ACC112 (cell line): Measurements from ENCODE around the gene IPCEF1.
"Not testable (repeated sequence)": the region's sequence is repeated elsewhere in the genome, so short reads cannot be mapped to it uniquely, and the experiment has no call there.

Experiments used
- H2AFZ ChIP-seq: fragments of 200-600 bp; sonication (generic); one replicate; pipeline ENCODE4 v1.6.0; 2017; ENCODE audit warnings: antibody characterized with exemption, low read length; ENCODE audit not compliant: unreplicated experiment
- H3K27ac ChIP-seq: fragments of 200-600 bp; sonication (generic); 2 replicates; pipeline ENCODE4 v1.5.1; 2014; ENCODE audit warnings: low read depth, mild to moderate bottlenecking, antibody characterized with exemption, low read length, moderate library complexity
- H3K27me3 ChIP-seq: fragments of 200-600 bp; sonication (generic); 2 replicates; pipeline ENCODE4 v1.6.1; 2014; ENCODE audit warnings: mild to moderate bottlenecking, antibody characterized with exemption, low read length, moderate library complexity, mixed read lengths; ENCODE audit not compliant: insufficient read depth
- H3K36me3 ChIP-seq: fragments of 200-600 bp; sonication (generic); 2 replicates; pipeline ENCODE4 v1.6.1; 2016; ENCODE audit warnings: mild to moderate bottlenecking, antibody characterized with exemption, low read length, moderate library complexity, mixed read lengths; ENCODE audit not compliant: insufficient read depth
- H3K4me1 ChIP-seq: fragments of 200-600 bp; sonication (generic); one replicate; pipeline ENCODE4 v1.6.1; 2016; ENCODE audit warnings: low read length, mixed read lengths; ENCODE audit not compliant: insufficient read depth, unreplicated experiment, control insufficient read depth
- H3K4me3 ChIP-seq: fragments of 200-600 bp; sonication (generic); 2 replicates; pipeline ENCODE4 v1.5.1; 2014; ENCODE audit warnings: mild to moderate bottlenecking, low read depth, low read length
- H3K79me2 ChIP-seq: fragments of 200-600 bp; sonication (generic); one replicate; pipeline ENCODE4 v1.6.0; 2016; ENCODE audit warnings: low read length; ENCODE audit not compliant: control insufficient read depth, unreplicated experiment, insufficient read depth

The IPCEF1 gene

GRCh38 chr6:154197196-154197860 is 159.3 kb downstream of the IPCEF1 start:
- Histone ChIP-seq H3K27ac (no peak overlapping the region), H3K27me3 (no peaks in the 10 kb centered on the region), H3K4me1 (peaks cover 7% of the 10 kb centered on the region)

DNA sequence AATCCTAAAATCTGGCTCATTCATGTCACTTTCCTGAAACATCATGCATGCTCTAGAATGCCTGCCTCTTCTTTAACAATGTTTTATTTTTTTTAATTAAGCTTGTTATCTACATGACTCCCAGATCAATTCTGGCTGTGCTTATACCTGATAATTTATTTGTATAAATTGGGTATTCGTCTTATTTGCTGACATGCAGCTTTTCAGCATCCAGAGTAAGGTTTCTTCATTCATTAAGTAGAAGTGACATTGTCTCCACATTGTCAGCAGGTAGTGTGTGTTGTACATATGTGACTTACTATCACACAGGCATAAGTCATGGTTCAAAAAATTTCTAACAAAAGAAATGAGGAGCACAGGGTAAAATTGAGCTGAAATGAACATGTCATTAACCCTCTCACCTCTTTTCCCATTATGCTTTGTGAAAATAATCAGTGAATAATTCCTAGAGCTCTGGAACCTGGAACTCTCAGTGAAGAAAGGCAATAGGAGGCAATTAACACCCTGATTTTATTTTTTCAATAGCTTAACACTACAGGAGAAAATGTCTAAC is 160.2 kb downstream of the IPCEF1 start:
- Histone ChIP-seq H3K79me2 (no peaks in the 10 kb centered on the region), H3K4me1 (peaks cover 7% of the 10 kb centered on the region), H2AFZ (no peak overlapping the region), H3K36me3 (no peaks in the 10 kb centered on the region), H3K27ac (no peak overlapping the region), H3K4me3 (no peak overlapping the region), H3K27me3 (no peaks in the 10 kb centered on the region)

More at GRCh38 chr6:154197196-154197860, 159.3 kb downstream of the IPCEF1 start:
- H3K36me3 ChIP-seq = no peaks in the 10 kb centered on the region
- H3K4me3 ChIP-seq = peak overlapping the region; percentile 55
- no peaks in the 10 kb centered on the region for H3K79me2 ChIP-seq
- H2AFZ ChIP-seq = no peak overlapping the region

DNA sequence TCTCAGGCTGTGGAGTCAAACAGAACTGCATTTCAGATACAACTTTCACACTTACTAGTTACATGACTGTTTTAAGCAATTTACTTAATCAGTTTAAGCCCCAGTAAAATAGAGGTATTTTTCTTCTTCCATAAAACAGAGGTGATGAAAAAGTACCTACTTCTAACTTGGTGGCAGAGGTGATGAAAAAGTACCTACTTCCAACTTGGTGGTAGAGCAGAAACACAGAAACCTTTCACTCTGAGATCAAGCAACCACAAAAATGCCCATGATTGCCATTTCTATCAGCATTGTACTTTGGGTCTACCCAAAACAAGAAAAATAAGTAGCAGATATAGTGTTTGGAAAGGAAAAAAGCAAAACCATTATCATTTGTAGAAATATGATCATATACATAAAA is 168.9 kb downstream of the IPCEF1 start:
- Histone ChIP-seq H3K36me3 (no peaks in the 10 kb centered on the region), H3K27ac (no peak overlapping the region), H3K79me2 (no peaks in the 10 kb centered on the region), H3K4me3 (no peak overlapping the region), H3K4me1 (no peaks in the 10 kb centered on the region), H2AFZ (no peak overlapping the region), H3K27me3 (no peaks in the 10 kb centered on the region)

- no peak overlapping the region for H3K27ac ChIP-seq
- no peaks in the 10 kb centered on the region for H3K27me3 ChIP-seq
- no peaks in the 10 kb centered on the region for H3K79me2 ChIP-seq
- no peaks in the 10 kb centered on the region for H3K36me3 ChIP-seq
- H3K4me1 ChIP-seq = no peaks in the 10 kb centered on the region
- no peak overlapping the region for H2AFZ ChIP-seq
- no peak overlapping the region for H3K4me3 ChIP-seq
These were observed 169.4 kb downstream of the IPCEF1 start for GRCh38 chr6:154187203-154187602.

DNA sequence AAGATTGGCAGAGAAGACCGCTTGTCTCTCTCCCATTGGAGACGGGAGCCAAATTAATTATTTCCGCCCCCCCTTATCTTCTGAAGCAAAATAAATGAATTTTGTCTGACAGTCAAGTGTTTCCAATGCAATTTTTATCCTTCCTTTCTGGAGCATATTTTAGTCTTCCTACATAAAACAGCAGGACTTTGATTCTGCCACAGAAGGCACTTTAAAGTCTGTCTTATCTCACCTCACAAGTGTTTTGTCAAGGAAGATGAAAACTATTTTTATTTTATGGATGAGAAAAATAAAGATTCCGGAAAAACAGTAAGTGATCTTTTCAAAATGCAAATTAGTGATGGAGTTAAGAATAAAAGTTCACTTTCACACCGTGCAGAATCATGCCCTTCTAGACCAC is 177.2 kb downstream of the IPCEF1 start:
- no peak overlapping the region for H3K27ac ChIP-seq
- H3K27me3 ChIP-seq = no peaks in the 10 kb centered on the region
- H3K79me2 ChIP-seq = no peaks in the 10 kb centered on the region
- H3K4me3 ChIP-seq = no peak overlapping the region
- no peak overlapping the region for H2AFZ ChIP-seq
- no peaks in the 10 kb centered on the region for H3K4me1 ChIP-seq
- no peaks in the 10 kb centered on the region for H3K36me3 ChIP-seq

- H3K79me2 ChIP-seq, H3K4me3 ChIP-seq, H3K4me1 ChIP-seq, H3K27me3 ChIP-seq, H3K27ac ChIP-seq, H2AFZ ChIP-seq, H3K36me3 ChIP-seq: not testable (repeated sequence)
These were observed 184.2 kb downstream of the IPCEF1 start for GRCh38 chr6:154172393-154172792.

DNA sequence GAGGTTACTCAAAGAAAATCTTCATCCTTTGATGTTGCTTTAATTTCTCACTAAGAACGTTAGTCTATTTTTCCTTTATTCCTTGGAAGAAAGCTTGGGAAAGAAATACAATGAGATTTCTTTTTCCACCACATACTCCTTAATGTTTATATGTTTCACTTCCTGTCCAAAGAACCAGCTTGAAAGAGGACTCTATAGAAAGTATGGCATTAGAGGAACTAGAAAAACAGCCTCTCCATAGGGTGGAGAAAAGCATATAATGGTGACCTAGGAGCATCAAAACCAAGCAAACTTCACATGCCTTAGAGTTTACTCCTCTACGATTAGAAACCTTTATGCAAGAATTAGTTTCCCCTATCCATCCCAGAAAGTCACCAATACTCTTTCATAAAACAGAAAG is 186.5 kb downstream of the IPCEF1 start:
- no peak overlapping the region for H3K4me3 ChIP-seq
- H3K4me1 ChIP-seq = no peaks in the 10 kb centered on the region
- H2AFZ ChIP-seq = no peak overlapping the region
- no peaks in the 10 kb centered on the region for H3K27me3 ChIP-seq
- no peak overlapping the region for H3K27ac ChIP-seq
- H3K36me3 ChIP-seq = no peaks in the 10 kb centered on the region
- H3K79me2 ChIP-seq = no peaks in the 10 kb centered on the region

- H3K36me3 ChIP-seq = no peaks in the 10 kb centered on the region
- no peaks in the 10 kb centered on the region for H3K79me2 ChIP-seq
- no peak overlapping the region for H2AFZ ChIP-seq
- no peaks in the 10 kb centered on the region for H3K4me1 ChIP-seq
- no peaks in the 10 kb centered on the region for H3K27me3 ChIP-seq
- no peak overlapping the region for H3K4me3 ChIP-seq
- H3K27ac ChIP-seq = no peak overlapping the region
These were observed 187.3 kb downstream of the IPCEF1 start for GRCh38 chr6:154169193-154169847.

DNA sequence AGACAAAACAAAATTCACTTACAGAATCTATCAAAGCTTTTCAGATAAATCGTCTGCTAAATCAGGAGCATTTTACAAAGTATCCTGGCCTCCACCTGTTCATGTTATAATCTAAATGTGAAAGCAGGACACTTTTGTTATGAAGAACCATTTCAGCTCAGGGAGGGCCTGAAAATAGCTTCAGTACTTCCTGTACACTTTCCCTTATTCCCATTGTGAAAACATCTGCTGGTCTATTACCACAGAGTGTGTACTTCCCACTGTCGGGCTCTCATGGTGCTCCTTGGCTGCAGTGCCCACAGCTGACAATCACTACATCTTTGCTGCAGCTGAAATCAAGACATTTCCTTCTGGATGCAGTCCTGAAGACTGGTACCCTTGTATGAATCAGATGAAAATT is 189.5 kb downstream of the IPCEF1 start:
- no peaks in the 10 kb centered on the region for H3K27me3 ChIP-seq
- H2AFZ ChIP-seq = no peak overlapping the region
- no peaks in the 10 kb centered on the region for H3K36me3 ChIP-seq
- H3K27ac ChIP-seq = no peak overlapping the region
- no peaks in the 10 kb centered on the region for H3K4me1 ChIP-seq
- H3K79me2 ChIP-seq = no peaks in the 10 kb centered on the region
- H3K4me3 ChIP-seq = no peak overlapping the region

- Histone ChIP-seq H3K4me1 (no peaks in the 10 kb centered on the region), H3K27me3 (no peaks in the 10 kb centered on the region), H3K36me3 (no peaks in the 10 kb centered on the region), H2AFZ (no peak overlapping the region), H3K4me3 (no peak overlapping the region), H3K27ac (no peak overlapping the region), H3K79me2 (no peaks in the 10 kb centered on the region)
These were observed 190.5 kb downstream of the IPCEF1 start for GRCh38 chr6:154166140-154166539.

GRCh38 chr6:154165478-154165877 is 191.1 kb downstream of the IPCEF1 start:
- H3K27me3 ChIP-seq = no peaks in the 10 kb centered on the region
- no peak overlapping the region for H3K4me3 ChIP-seq
- no peak overlapping the region for H3K27ac ChIP-seq
- no peaks in the 10 kb centered on the region for H3K79me2 ChIP-seq
- H3K4me1 ChIP-seq = no peaks in the 10 kb centered on the region
- no peak overlapping the region for H2AFZ ChIP-seq
- H3K36me3 ChIP-seq = no peaks in the 10 kb centered on the region
